HG03196 (cell line): ENCODE data around the gene PEX11A.

ENCODE experiments used
- ATAC-seq: cut with Tn5 transposase; IDR thresholded peaks from one replicate; pipeline ENCODE4 v1.9.1; 2021; ENCODE audit not compliant: unreplicated experiment

The PEX11A gene

DNA sequence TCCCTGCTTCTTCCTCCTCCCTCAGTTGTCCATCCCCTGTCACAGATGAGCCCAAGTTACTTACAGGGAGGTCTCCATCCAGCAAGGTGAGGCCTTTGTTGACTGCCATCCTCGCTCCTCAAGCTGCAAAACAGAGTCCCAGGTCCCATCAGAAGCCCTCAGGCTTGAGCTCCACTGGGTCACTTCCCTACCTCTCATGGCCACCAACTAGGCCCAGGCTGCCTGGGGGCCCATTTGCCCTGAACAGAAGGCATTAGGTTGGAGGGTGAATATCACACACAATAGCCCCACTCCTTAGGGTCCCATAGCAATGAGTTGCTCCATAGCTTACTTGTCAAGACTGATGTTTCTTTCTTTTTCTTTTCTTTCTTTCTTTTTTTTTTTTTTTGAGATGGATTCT lies 13.2 kb downstream of the PEX11A start:
- ATAC-seq = no peak

DNA sequence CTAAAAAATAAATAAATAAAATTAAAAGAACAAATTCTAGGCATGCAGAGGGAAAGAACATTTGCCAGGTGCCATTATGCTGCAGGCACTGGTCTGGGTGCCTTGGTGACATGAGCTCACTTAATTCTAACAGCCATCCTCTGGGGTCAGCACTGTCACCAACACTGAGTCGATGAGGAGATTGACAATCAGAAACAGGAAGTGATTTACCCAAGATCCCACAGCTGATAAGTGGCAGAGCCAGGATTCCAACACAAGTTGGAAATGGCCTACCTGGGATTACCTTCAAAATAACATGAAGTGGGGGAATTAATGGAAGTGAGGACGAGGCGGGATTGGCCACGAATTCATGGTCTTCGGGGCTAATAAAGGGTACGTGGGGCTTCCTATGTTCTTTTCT lies 14.9 kb downstream of the PEX11A start:
- no peak for ATAC-seq

DNA sequence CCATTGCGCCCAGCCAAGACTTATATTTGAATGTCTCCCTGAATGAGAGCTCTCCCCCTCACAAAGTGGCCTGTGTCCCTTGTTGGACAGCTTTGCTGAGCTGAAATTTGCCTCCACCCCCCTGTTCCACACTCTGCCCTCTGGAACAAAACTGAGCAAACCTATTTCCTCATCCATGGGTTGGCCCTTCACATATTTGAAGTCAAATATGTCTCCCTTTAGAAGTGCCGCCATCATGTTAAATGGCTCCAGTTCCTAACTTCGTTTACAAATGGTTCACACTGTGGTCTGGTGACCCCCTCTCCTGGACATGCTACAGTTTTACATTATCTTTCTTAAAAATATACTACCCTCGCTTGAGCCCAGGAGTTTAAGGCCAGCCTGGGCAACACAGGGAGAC lies 16.0 kb downstream of the PEX11A start:
- ATAC-seq = no peak

DNA sequence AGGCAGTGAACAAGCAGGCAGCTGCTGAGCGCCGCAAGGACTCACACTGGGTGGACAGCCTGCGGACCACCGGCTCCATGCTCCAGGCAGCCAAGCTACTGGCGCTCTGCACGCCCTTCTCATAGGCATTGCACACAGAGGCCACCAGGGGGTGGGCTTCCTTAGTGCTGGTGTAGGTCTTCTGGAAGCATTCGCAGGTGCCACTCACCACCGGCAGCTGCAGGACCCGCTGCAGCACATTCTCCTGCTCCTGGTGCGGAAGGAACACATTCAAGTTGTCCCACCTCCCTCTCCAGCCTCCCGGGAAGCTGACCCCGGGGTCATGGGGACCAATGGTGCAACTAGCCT lies 17.4 kb downstream of the PEX11A start:
- ATAC-seq = no peak

DNA sequence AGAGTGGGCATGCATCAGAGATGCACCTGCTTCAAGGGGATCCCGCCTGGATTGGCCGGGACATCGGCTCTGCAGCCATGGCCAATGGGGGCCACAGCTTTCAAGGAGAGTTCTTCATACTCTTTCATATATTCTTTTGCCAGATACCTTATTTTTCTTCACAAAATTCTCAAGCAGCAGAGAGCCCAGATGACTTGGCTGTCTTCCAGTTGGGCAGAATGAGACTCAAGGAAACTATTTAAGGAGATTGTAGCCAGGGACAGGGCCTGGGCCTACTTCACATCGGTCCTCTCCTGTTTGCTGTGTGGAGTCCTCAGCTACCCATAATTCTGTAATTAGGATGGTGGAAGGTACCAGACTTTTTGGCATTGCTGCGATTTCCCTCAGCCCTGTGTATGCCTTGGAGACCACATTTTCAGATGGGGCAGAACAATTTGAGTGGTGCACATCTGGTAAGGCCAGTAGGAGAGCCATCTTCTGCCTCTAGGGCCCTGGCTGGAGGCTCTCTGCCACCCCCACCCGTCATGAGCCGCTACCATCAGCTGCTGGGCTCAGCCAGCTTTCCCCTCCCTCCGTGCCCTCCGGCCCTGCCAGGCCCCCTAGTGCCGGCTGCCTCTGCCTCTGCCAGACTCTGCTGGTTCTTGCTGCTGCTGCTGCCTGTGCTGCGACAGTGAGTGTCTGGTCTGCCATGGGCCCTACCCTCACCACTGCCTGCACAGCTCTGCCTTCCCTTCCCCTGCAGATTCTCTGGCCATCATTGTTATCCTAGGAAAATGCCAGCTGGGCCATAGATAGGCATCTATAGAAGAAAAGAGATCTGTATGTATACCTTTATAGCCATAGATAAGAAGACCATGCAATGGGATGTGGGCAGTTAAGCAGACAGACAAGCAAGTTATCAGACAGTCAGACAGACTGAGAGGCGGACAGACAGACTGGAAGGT lies 18.1 kb downstream of the PEX11A start:
- no peak for ATAC-seq

DNA sequence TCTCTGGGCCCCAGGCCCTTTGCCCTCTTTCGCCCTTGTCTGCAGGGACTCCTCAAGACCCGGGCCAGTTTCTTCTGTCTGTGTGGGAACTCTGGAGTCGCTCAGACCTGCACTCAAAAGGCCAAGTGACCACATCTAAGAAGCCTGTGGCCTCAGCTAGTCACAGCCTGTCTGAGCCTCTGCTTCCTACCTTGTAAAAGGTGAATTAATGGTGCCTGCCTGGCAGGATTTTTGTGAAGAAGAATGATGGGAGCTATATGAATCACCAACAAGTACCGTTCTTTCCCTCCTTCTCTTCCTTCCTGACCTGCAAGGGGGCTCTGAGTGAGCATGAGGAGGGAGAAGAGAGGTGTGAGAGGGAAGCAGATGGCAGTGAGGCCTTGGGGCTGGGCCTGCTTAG lies 18.9 kb downstream of the PEX11A start:
- ATAC-seq = no peak

DNA sequence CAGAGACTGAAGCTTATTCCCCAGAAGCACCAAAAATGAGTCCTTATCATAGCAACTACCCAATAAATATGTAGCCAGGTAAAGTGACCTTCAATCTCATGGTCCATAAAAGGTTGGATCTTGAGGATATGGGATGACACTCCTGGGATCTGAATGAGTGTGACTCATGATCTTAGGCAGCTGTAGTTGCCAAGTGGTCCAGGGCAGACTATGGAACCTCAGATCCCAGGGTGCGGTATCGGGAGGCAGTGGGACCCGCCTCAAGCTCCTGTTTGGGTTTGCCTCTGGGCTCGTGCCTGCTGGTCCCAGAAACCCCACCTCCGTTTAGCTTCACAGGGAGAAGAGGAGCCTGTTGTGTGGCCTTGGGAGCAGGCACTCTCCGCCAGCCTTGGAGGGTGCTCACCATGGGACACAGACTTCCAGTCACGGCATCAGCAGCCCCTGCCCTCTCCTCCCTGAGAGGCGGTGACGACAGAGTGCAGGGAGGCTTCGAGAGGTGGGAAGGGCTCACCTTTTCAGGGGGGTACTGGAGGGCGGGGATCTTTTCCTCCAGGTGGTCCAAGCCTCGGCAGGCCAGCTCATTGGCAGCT lies 19.5 kb downstream of the PEX11A start:
- ATAC-seq = no peak

DNA sequence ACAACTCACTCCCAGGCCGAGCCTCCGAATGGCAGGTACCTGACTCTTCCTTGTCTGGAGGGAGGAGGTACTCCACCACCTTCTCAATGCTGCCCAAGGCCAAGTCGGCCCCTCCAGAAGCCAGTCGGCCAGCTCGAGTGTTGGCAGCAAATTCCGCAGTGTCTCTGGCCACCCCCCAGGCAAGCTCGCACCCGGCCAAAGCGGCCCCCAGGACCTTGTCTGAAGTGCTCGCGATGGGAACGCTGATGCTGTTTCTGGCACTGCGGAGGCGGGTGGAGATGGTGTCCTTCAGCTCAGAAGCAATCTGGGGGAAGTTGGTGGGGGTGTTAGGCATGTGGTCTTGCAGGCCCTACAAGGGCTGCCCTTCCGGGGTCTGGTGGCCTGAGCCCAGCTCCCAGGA lies 20.6 kb downstream of the PEX11A start:
- ATAC-seq = no peak

DNA sequence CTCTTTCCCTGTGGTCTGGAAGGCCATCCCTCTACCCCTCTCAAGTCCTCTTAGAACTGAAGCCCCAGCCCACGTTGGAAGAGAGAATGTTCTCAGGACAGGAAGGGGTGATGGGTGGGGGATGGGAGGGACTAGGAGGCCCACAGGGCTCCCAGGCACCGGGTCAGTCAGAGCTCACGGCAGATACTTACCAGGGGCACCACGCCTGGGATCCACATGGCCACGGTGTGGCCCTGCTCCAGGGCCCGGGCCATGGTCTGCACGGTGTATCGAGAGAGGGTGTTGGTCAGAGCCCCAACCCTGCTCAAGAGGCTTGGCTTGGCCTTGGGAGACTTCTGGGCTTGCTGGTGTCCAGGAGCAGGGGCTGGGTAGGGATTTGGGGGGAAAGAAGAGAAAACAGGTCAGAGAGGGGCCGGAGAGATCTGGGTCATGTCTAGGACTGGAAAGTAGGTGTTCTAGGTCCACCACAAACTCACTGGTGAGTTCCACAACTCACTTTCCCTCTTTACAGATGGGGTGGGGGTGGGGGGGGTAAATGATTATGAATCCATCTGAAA lies 21.2 kb downstream of the PEX11A start:
- ATAC-seq = no peak

DNA sequence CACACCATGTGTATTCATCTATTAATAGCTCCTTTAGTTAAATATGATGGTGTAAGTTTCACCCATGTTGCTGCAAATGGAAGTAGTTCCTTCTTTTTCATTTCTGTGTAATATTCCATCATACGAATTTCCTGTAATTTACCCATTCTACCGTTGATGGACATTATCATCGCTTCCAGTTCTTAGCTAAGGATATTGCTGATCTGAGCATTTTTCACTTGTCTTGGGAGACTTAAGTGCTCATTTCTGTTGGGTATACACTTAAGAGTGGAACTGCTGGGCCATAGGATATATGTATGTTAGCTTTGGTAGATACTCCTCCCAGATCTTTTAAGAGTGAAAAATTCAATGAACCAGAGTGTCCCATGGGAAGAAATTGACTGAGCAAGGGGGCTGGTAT lies 22.4 kb downstream of the PEX11A start:
- no peak for ATAC-seq

DNA sequence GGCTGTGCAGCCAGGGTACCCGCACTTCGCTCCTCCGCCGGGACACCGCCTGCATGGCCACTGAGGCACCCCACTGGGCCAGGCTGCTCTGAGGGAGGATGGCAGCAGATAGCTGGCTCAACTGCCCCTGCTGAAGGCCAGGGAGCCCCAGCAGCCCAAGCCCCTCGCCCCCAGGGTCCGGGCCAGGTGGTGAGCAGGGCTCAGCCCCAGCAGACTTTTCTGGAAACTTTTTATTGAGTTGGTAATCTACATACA lies 22.9 kb downstream of the PEX11A start:
- no peak for ATAC-seq

DNA sequence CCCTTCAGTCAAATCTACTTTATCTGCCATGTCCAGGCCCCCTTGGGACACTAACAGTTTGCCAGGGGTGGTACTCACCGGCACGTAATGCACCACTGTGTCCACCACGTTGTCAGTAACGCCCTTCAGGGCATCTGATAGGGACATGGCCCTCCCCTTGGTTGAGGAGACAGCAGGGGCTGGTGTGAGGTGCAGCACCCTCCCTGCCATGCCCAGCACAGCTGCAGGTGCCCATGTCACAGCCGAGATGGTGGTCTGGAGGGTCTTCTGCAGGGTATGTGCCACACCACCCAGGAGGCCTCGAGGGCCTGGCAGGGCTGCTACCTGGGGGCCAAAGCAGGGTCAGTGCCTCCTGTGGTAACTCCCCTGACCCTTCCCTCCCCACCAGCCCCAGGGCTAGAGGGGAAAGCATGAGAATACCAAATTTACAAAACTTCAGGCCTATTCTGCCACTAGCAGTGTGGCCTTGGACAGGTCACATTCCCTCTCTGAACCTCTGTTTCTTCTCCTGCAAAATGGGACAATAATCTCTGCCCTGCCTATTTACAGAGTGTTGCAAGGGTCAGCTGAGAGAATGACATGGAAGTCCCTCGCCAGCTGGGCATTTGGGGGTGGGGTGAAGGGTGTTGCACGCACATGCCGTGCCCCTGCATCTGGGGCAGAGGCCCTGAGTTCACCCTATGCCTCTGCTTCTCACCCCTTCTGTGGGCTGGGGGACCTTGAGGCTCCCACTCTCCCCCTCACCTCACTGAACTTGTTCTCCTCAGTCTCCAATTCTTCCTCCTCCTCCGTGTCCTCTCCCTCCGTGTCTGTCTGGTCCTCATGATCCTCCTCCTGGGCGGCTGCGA lies 23.5 kb downstream of the PEX11A start:
- ATAC-seq = no peak

DNA sequence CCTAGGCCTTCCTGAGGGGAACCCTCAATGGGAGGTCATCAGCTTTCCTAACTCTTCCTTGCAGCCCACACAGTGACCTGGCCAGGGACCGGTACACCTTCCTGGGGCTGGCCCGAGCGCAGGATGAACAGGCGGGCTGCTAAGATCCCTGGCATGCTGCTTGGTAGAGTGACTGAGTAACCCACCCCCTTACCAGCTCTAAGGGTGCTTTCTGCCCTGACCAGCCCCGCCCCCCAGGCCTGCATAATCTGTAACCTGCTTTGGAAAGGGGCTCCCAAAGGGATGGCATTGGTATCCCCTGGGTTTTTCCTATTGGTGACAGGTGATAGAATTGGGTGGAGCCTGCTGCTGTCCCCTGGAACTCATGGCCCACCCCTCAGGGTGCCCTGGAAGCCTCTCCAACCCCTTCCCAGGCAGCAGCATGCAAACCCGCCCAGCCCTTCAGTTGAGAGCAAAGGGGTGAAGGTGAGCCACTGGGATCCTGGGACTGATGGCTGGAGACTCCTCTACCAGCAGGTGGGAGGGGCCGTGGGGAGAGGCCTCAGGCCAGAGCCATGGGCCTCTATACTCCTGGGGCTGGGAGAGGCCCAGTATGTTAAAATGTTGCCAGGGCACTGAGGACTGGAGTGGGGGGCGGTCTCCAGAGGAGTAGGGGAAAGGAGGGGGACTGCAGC lies 24.2 kb downstream of the PEX11A start:
- ATAC-seq = no peak

DNA sequence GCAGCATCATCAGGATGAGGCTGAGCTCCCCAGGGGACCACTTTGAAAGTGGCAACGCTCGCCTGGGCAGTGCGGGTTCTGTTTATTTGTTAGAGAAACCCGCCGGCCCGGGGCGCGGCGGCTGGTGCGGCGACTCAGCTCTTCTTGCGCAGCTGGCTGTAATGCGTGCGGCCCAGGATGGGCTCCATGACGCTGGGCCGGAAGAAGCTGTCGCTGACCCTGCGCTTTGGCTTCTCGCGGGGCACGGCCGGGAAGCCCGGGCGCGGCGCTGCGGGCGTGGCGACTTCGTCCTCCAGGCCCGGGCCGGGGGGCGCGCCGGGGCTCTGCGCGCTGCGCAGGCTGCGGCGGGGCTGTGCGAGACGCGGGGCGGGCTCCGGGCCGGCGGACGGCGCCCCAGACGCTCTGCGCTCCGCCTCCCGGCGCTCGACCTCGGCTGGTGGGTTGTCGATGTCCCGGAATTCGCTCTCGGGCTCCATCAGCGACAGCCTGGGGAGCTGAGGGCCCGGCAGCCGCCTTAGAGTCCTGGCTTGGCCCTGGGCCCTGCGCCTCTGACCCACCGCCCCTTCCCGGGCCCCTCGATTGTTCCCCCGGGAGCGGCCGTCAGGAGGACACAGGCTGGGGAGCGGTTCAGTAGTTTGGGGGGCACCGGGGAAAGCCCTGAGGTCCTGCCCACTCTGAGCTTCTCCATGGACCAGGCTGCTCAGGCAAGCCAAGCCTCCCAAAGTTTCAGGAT lies 24.9 kb downstream of the PEX11A start:
- ATAC-seq = no peak

DNA sequence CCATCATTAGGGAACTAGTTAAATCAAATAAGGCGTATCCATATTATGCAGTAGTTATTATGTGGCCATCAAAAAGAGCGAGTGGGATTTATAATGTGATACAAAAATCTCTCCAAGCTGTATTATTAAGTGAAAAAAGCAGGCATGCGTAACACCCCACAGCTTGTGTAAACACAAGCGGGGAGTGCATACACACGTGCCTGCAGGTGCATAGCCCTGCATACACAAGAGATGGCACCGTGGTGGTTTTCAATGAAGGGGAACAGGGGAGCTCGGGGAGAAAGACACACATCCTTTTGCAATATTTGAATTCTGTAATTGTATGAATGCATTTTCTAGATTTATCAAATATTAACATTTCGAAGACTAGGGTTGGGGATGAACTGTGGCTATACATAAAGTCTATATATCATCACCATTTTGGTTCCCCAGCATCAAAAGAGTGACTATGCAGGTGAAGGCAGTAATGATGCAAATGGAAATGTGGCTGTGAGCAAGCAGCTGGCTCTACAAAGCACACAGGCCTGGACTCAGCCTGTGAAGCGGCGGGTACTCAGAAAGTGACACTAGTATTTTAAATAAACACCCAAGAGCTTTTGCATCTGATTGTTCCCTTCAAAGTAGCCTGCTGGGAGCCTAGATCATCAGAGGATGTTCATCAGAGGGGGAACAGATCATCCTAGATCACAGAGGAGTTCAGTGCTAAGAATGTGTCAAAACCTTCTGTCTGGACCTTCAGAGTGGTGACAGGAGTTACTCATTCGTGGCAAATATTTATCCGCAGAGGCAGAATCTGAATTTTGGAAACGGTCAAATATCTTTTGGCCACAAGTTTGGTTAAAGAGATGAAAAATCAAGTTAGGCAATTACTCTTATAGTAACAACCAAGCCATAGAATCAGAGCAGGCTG lies 25.9 kb downstream of the PEX11A start:
- no peak for ATAC-seq

DNA sequence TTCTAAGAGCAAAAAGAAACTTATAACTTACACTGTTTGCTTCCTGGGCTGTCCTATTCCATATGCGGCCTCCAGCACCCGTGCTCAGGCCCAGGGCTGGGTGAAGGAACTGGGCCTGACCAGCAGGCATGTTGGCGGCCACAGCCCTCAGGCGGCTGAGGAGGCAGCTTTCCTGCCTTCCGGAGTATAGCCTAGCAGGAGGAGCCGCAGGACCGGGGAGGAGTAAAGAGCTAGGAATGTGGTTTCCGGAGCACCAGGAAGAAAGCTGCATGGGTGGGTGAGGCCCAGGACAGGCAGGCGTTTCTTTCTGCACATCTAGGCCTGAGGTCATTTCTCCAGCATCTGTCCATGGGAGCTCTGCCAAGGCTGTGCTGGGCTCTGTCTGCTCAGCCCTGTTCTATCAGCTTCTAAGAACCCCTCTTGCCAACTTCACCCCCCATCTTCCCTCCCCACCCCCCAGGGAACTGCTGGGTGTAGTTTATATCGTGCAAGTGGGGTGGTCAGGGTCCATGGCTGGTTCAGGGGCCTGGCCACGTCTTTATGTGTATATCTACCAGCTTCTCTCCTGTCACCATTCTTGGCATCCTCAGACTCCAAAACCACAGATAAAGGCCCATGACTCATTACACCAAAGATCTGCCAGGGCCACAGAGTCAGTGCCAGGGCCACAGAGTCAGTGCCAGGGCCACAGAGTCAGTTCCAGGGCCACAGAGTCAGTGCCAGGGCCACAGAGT lies 27.5 kb downstream of the PEX11A start:
- ATAC-seq = no peak

DNA sequence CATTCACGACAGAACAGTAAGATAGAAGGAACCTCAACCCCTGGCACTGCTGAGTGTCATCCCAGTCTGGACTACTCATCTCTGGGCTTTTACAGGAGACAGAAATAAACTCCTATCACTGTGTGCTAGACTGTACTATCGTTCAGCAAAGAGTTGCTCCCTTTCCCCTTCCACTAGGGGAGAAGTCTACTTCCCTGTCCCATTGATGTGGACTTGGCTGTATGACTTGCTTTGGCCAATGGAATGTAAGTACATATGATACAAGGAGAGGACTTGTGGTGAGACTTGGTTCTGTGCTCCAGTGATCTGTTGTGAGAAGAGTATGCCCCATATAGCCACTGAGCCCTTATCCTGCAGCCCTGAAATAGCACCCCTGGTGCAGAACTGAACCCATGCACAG lies 30.0 kb downstream of the PEX11A start:
- no peak for ATAC-seq

DNA sequence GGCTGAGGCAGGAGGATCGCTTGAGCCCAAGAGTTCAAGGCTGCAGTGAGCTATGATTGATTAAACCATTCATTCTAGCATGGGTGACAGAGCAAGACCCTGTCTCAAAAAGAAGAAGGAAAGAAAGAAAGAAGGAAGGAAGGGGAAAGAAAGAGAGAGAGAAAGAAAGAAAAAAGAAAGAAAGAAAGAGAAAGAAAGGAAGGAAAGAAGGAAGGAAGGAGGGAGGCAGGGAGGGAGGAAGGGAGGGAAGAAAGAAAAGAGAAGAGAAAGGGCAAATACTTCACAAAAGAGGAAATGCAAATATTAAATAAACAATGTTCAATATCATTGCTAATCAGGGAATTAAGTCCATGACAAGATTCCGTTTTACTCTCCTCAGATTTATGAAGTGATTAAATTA lies 31.3 kb downstream of the PEX11A start:
- no peak for ATAC-seq

DNA sequence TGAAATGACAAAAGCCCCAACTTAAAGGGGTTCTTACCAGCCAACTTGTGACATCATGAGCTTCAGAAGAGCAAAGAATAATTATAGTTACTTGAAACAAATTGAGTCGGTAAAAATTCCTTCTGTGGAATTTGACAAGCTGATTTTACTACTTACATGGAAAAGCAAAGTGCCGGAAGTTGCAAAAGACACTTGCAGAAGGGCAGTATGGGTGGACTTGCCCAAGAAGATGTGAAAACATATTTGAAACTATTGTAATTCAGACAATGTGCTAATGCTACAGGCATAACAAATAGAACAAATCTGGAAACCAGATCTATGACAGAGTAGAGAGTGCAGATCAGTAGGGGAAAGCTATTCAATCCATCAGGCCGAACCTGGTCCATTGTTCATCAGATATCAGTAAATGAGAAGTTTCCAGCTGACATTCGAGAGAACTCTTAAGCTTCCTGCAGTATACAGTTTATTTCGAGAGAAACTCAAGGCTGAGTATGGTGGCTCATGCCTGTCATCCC lies 32.8 kb downstream of the PEX11A start:
- ATAC-seq = no peak
